Epithelial cell of proximal tubule (primary cell): ENCODE measurements around the gene GAB1. TPM values are rescaled to one million over a fixed set of nuclear protein-coding genes. Genes with fewer than 3 reads are reported as not detected.

Source experiments
- DNase-seq: peaks from one replicate; pipeline ENCODE4 v3.0.0-alpha.2; 2011; ENCODE audit warnings: low read depth
- H3K4me3 ChIP-seq: 2 replicates; pipeline ENCODE4 v1.5.1; 2011; ENCODE audit warnings: low read depth, mild to moderate bottlenecking, low read length
- CTCF ChIP-seq: conservative IDR thresholded peaks from 2 replicates; pipeline ENCODE4 v1.5.1; 2012; ENCODE audit warnings: low read depth, mild to moderate bottlenecking, low read length
- total RNA-seq: library from RNA; depleted of rRNA; stranded (reverse); fragments of >200 nt; gene quantifications from 2 replicates; pipeline ENCODE4 v1.2.3, GENCODE V29; 2015

The GAB1 gene
- total RNA-seq, 1 donor from 2014 or later = 12.2 TPM

- no peak overlapping the region for H3K4me3 ChIP-seq
- no peak for TF ChIP-seq CTCF
- no peak for DNase-seq
Measured at GRCh38 chr4:143384381-143384994, 47.8 kb downstream of the GAB1 start.

GRCh38 chr4:143386812-143387211 is 50.1 kb downstream of the GAB1 start:
- TF ChIP-seq CTCF = no peak
- H3K4me3 ChIP-seq = no peak overlapping the region
- DNase-seq = no peak

- no peak for TF ChIP-seq CTCF
- DNase-seq = no peak
- H3K4me3 ChIP-seq = no peak overlapping the region
Measured at GRCh38 chr4:143389579-143390195, 53.0 kb downstream of the GAB1 start.

- DNase-seq = no peak
- no peak overlapping the region for H3K4me3 ChIP-seq
- no peak for TF ChIP-seq CTCF
Measured at GRCh38 chr4:143390764-143391163, 54.1 kb downstream of the GAB1 start.

- no peak for TF ChIP-seq CTCF
- H3K4me3 ChIP-seq = no peak overlapping the region
- DNase-seq = no peak
Measured at GRCh38 chr4:143391261-143391660, 54.6 kb downstream of the GAB1 start.

GRCh38 chr4:143391895-143392294 is 55.2 kb downstream of the GAB1 start:
- DNase-seq = no peak
- H3K4me3 ChIP-seq = no peak overlapping the region
- TF ChIP-seq CTCF = no peak

GRCh38 chr4:143393195-143393594 is 56.5 kb downstream of the GAB1 start:
- no peak overlapping the region for H3K4me3 ChIP-seq
- TF ChIP-seq CTCF = no peak
- no peak for DNase-seq
